BLaER1 (cell line): ENCODE data around the gene CACNA2D3.

Experiments
- H3K27ac ChIP-seq: shearing (Covaris generic); formaldehyde crosslinking; 2 replicates; pipeline ENCODE4 v1.8.1; 2022
- H3K27me3 ChIP-seq: shearing (Covaris generic); formaldehyde crosslinking; 2 replicates; pipeline ENCODE4 v1.8.1; 2022
- H3K36me3 ChIP-seq: shearing (Covaris generic); formaldehyde crosslinking; 2 replicates; pipeline ENCODE4 v1.8.1; 2022
- H3K4me1 ChIP-seq: shearing (Covaris generic); formaldehyde crosslinking; 2 replicates; pipeline ENCODE4 v1.8.1; 2022
- H3K4me2 ChIP-seq: shearing (Covaris generic); formaldehyde crosslinking; 2 replicates; pipeline ENCODE4 v1.8.1; 2022
- H3K4me3 ChIP-seq: shearing (Covaris generic); formaldehyde crosslinking; 2 replicates; pipeline ENCODE4 v1.8.1; 2022
- H3K9ac ChIP-seq: shearing (Covaris generic); formaldehyde crosslinking; 2 replicates; pipeline ENCODE4 v1.8.1; 2022
- H3K9me3 ChIP-seq: shearing (Covaris generic); formaldehyde crosslinking; 2 replicates; pipeline ENCODE4 v1.8.1; 2022
- H4K20me1 ChIP-seq: shearing (Covaris generic); formaldehyde crosslinking; 2 replicates; pipeline ENCODE4 v1.8.1; 2022
- Cebpa-rat ChIP-seq: shearing (Covaris generic); IDR thresholded peaks from 2 replicates; pipeline ENCODE4 v1.8.1; 2022

Gene CACNA2D3

GRCh38 chr3:54857343-54857742 is 735.0 kb downstream of the CACNA2D3 start:
- no peak overlapping the region for H3K27ac ChIP-seq
- no peaks in the 10 kb centered on the region for H3K27me3 ChIP-seq
- H3K4me1 ChIP-seq, result peaks cover 35% of the 10 kb centered on the region
- no peaks in the 10 kb centered on the region for H3K9me3 ChIP-seq
- H3K4me2 ChIP-seq, result no peak overlapping the region
- no peaks in the 10 kb centered on the region for H3K36me3 ChIP-seq
- TF ChIP-seq Cebpa-rat, result no peak
- H3K9ac ChIP-seq, result no peak overlapping the region
- H3K4me3 ChIP-seq, result no peak overlapping the region
- H4K20me1 ChIP-seq, result no peaks in the 10 kb centered on the region

GRCh38 chr3:54858093-54858785 is 735.9 kb downstream of the CACNA2D3 start:
- no peaks in the 10 kb centered on the region for H3K27me3 ChIP-seq

GRCh38 chr3:54859184-54859583 is 736.8 kb downstream of the CACNA2D3 start:
- TF ChIP-seq Cebpa-rat, result no peak
- H3K4me1 ChIP-seq, result peaks cover 53% of the 10 kb centered on the region
- H3K4me2 ChIP-seq, result no peak overlapping the region
- no peak overlapping the region for H3K9ac ChIP-seq
- H3K4me3 ChIP-seq, result no peak overlapping the region
- no peaks in the 10 kb centered on the region for H3K36me3 ChIP-seq
- H3K27me3 ChIP-seq, result no peaks in the 10 kb centered on the region
- no peaks in the 10 kb centered on the region for H4K20me1 ChIP-seq
- no peaks in the 10 kb centered on the region for H3K9me3 ChIP-seq
- H3K27ac ChIP-seq, result no peak overlapping the region

More at GRCh38 chr3:54858093-54858785, 735.9 kb downstream of the CACNA2D3 start:
- no peaks in the 10 kb centered on the region for H4K20me1 ChIP-seq
- peaks cover 44% of the 10 kb centered on the region for H3K4me1 ChIP-seq
- no peak overlapping the region for H3K4me3 ChIP-seq
- no peak overlapping the region for H3K9ac ChIP-seq
- H3K27ac ChIP-seq, result no peak overlapping the region
- no peaks in the 10 kb centered on the region for H3K9me3 ChIP-seq
- peak overlapping the region; percentile 29 for H3K4me2 ChIP-seq
- no peaks in the 10 kb centered on the region for H3K36me3 ChIP-seq
- no peak for TF ChIP-seq Cebpa-rat

- H3K4me2 ChIP-seq, result no peak overlapping the region
- H3K27me3 ChIP-seq, result no peaks in the 10 kb centered on the region
- H3K4me3 ChIP-seq, result no peak overlapping the region
- H3K9me3 ChIP-seq, result no peaks in the 10 kb centered on the region
- H3K4me1 ChIP-seq, result peaks cover 59% of the 10 kb centered on the region
- no peaks in the 10 kb centered on the region for H4K20me1 ChIP-seq
- TF ChIP-seq Cebpa-rat, result no peak
- H3K9ac ChIP-seq, result no peak overlapping the region
- H3K36me3 ChIP-seq, result no peaks in the 10 kb centered on the region
- H3K27ac ChIP-seq, result no peak overlapping the region
Measured at GRCh38 chr3:54861248-54862067, 739.1 kb downstream of the CACNA2D3 start.

- Histone ChIP-seq H3K9ac (no peak overlapping the region), H3K36me3 (no peaks in the 10 kb centered on the region), H3K27me3 (no peaks in the 10 kb centered on the region), H3K4me1 (peaks cover 67% of the 10 kb centered on the region), H3K9me3 (no peaks in the 10 kb centered on the region), H3K4me2 (peak overlapping the region; percentile 84), H3K4me3 (no peak overlapping the region), H3K27ac (peak overlapping the region; percentile 31; the same call in 1 of the 2 replicates), H4K20me1 (no peaks in the 10 kb centered on the region)
- TF ChIP-seq Cebpa-rat, result no peak
Measured at GRCh38 chr3:54862526-54862925, 740.2 kb downstream of the CACNA2D3 start.

GRCh38 chr3:54863366-54863765 is 741.0 kb downstream of the CACNA2D3 start:
- no peak overlapping the region for H3K4me3 ChIP-seq
- TF ChIP-seq Cebpa-rat, result no peak
- H3K9ac ChIP-seq, result no peak overlapping the region; the same call in 1 of the 2 replicates
- H3K4me1 ChIP-seq, result peaks cover 63% of the 10 kb centered on the region
- H3K4me2 ChIP-seq, result peak overlapping the region; percentile 84
- no peaks in the 10 kb centered on the region for H3K27me3 ChIP-seq
- H3K9me3 ChIP-seq, result no peaks in the 10 kb centered on the region
- H4K20me1 ChIP-seq, result no peaks in the 10 kb centered on the region
- H3K36me3 ChIP-seq, result no peaks in the 10 kb centered on the region
- peak overlapping the region; percentile 31; the same call in 1 of the 2 replicates for H3K27ac ChIP-seq

GRCh38 chr3:54863786-54864185 is 741.4 kb downstream of the CACNA2D3 start:
- 0 out of 2 replicates have a peak overlapping the region, but pooled peaks have one; percentile 31 for H3K27ac ChIP-seq
- no peaks in the 10 kb centered on the region for H4K20me1 ChIP-seq
- no peak overlapping the region for H3K9ac ChIP-seq
- no peak for TF ChIP-seq Cebpa-rat
- H3K36me3 ChIP-seq, result no peaks in the 10 kb centered on the region
- no peaks in the 10 kb centered on the region for H3K9me3 ChIP-seq
- no peaks in the 10 kb centered on the region for H3K27me3 ChIP-seq
- H3K4me1 ChIP-seq, result peaks cover 59% of the 10 kb centered on the region
- peak overlapping the region; percentile 84 for H3K4me2 ChIP-seq
- no peak overlapping the region for H3K4me3 ChIP-seq

GRCh38 chr3:54865316-54865715 is 743.0 kb downstream of the CACNA2D3 start:
- H3K9ac ChIP-seq, result no peak overlapping the region
- peak overlapping the region; percentile 84 for H3K4me2 ChIP-seq
- H3K4me1 ChIP-seq, result peaks cover 54% of the 10 kb centered on the region
- H3K27me3 ChIP-seq, result no peaks in the 10 kb centered on the region
- H3K27ac ChIP-seq, result peak overlapping the region; percentile 76
- peak; percentile 65; the same call in 1 of the 2 replicates for TF ChIP-seq Cebpa-rat
- H4K20me1 ChIP-seq, result no peaks in the 10 kb centered on the region
- H3K9me3 ChIP-seq, result no peaks in the 10 kb centered on the region
- H3K4me3 ChIP-seq, result peak overlapping the region; percentile 13; the same call in 1 of the 2 replicates
- no peaks in the 10 kb centered on the region for H3K36me3 ChIP-seq

GRCh38 chr3:54866251-54866650 is 743.9 kb downstream of the CACNA2D3 start:
- no peaks in the 10 kb centered on the region for H3K27me3 ChIP-seq
- H3K36me3 ChIP-seq, result no peaks in the 10 kb centered on the region
- peaks cover 54% of the 10 kb centered on the region for H3K4me1 ChIP-seq
- H3K4me2 ChIP-seq, result peak overlapping the region; percentile 84
- H3K9me3 ChIP-seq, result no peaks in the 10 kb centered on the region
- H3K9ac ChIP-seq, result no peak overlapping the region; the same call in 1 of the 2 replicates
- no peak for TF ChIP-seq Cebpa-rat
- H4K20me1 ChIP-seq, result no peaks in the 10 kb centered on the region
- H3K4me3 ChIP-seq, result 0 out of 2 replicates have a peak overlapping the region, but pooled peaks have one; percentile 13
- H3K27ac ChIP-seq, result peak overlapping the region; percentile 76

GRCh38 chr3:54870423-54870822 is 748.1 kb downstream of the CACNA2D3 start:
- H3K9me3 ChIP-seq, result no peaks in the 10 kb centered on the region
- H3K4me2 ChIP-seq, result no peak overlapping the region
- H3K4me3 ChIP-seq, result no peak overlapping the region
- H3K4me1 ChIP-seq, result peaks cover 22% of the 10 kb centered on the region
- no peak for TF ChIP-seq Cebpa-rat
- H3K27me3 ChIP-seq, result no peaks in the 10 kb centered on the region
- no peak overlapping the region for H3K27ac ChIP-seq
- H3K36me3 ChIP-seq, result no peaks in the 10 kb centered on the region
- H3K9ac ChIP-seq, result no peak overlapping the region
- H4K20me1 ChIP-seq, result no peaks in the 10 kb centered on the region
